ENCODE data around the gene THEMIS2.

THEMIS2 gene

DNA sequence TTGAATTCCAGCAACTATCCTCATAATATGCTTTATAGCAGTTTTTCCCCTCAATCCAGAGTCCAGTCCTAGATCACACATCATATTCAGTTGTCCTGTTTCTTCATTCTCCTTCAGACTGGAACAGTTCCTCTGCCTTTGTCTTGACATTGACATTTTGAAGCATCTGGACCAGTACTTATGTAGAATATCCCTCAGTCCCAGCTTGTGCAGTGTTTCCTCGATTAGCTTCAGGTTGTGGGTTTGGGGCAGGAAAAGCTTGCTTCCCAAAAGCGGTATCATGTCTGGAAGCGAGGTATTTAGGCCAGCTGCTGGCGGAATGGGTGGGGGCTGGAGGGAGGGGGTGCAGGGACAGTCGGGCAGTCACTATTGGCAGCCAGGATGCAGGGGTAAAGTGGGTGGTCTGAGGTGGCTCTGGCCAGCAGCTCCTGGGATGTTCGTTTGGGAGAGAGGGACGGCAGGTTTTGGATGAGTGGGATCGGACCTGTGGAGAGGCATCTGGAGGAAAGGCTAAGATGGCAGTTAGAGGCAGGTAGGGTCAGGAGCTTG lies 6.5 kb downstream of the THEMIS2 start:
- H3K4me3 ChIP-seq (ENCODE audit: control insufficient read depth, low read depth, low read length) = no peak overlapping the region
- TF ChIP-seq CTCF (IDR thresholded peaks at IDR 0.05; ENCODE audit: control insufficient read depth, insufficient read depth, low read depth, low read length, missing control alignments) = no peak
- DNase-seq (ENCODE audit: low read depth) = no peak

GRCh38 chr1:27879374-27880082 lies 7.2 kb downstream of the THEMIS2 start:
- no peak for DNase-seq (ENCODE audit: low read depth)
- H3K4me3 ChIP-seq (ENCODE audit: control insufficient read depth, low read depth, low read length) = no peak overlapping the region
- TF ChIP-seq CTCF (IDR thresholded peaks at IDR 0.05; ENCODE audit: control insufficient read depth, insufficient read depth, low read depth, low read length, missing control alignments) = no peak

DNA sequence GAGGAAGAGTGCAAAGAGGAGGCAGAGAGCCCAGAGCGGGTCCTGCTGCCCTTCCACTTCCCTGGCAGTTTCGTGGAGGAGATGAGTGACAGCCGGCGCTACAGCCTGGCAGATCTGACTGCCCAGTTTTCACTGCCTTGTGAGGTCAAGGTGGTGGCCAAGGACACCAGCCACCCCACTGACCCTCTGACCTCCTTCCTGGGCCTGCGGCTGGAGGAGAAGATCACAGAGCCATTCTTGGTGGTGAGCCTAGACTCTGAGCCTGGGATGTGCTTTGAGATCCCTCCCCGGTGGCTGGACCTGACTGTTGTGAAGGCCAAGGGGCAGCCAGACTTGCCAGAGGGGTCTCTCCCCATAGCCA lies 10.2 kb downstream of the THEMIS2 start:
- DNase-seq (ENCODE audit: low read depth) = no peak
- H3K4me3 ChIP-seq (ENCODE audit: control insufficient read depth, low read depth, low read length) = no peak overlapping the region
- TF ChIP-seq CTCF (IDR thresholded peaks at IDR 0.05; ENCODE audit: control insufficient read depth, insufficient read depth, low read depth, low read length, missing control alignments) = no peak

DNA sequence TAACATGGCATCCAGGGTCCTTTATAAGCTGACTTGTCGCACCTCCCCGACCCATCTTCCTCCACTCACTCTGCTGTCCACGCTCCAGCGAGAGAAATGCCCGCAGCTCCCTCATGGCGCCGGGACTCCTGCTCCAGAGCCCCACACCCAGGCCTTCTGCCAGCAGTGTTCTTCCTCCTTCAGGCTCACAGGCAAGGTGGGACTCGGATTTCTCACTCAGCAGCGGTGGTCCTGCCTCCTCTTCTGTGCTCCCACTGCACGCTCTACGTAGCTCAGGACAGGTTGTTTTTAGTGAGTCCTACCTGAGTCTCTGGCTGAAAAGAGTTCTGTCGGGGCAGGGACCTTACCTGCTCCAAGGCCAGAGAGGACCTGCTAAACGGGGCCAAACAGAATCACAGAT lies 11.2 kb downstream of the THEMIS2 start:
- TF ChIP-seq CTCF (IDR thresholded peaks at IDR 0.05; ENCODE audit: control insufficient read depth, insufficient read depth, low read depth, low read length, missing control alignments) = no peak
- no peak for DNase-seq (ENCODE audit: low read depth)
- H3K4me3 ChIP-seq (ENCODE audit: control insufficient read depth, low read depth, low read length) = no peak overlapping the region

GRCh38 chr1:27884006-27884954 lies 11.9 kb downstream of the THEMIS2 start:
- TF ChIP-seq CTCF (IDR thresholded peaks at IDR 0.05; ENCODE audit: control insufficient read depth, insufficient read depth, low read depth, low read length, missing control alignments) = no peak
- no peak overlapping the region for H3K4me3 ChIP-seq (ENCODE audit: control insufficient read depth, low read depth, low read length)
- no peak for DNase-seq (ENCODE audit: low read depth)

DNA sequence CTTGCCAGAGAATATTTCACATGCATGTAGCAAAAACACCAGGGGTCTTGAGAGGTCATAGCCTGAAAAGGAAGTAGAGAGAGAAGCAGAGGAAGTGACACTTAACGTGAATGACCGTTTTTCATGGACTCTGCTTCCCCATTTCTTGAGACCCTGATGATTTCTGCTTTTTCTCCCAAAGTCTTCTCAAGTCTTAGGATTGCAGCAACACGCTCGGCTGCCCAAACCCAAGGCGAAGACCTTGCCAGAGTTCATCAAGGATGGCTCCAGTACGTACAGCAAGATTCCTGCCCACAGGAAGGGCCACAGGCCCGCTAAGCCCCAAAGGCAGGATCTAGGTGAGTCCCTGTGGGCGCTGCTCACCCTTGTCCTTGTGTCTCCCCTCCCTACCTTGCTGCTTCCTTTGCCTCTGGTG lies 12.8 kb downstream of the THEMIS2 start:
- TF ChIP-seq CTCF (IDR thresholded peaks at IDR 0.05; ENCODE audit: control insufficient read depth, insufficient read depth, low read depth, low read length, missing control alignments) = no peak
- H3K4me3 ChIP-seq (ENCODE audit: control insufficient read depth, low read depth, low read length) = no peak overlapping the region
- DNase-seq (ENCODE audit: low read depth) = no peak

All from AG09309 (cell line).